Superior temporal gyrus (tissue), 1 donor: Measurements from ENCODE around the gene OR52M1.
A peak's percentile ranks its signal among the peaks of the same experiment; 100 is the strongest.
"Not testable (repeated sequence)": the region's sequence is repeated elsewhere in the genome, so short reads cannot be mapped to it uniquely, and the experiment has no call there.

ENCODE experiments used
- DNase-seq: peaks from one replicate; pipeline ENCODE4 v3.0.0-alpha.2; 2016; ENCODE audit errors: extremely low spot score

Gene OR52M1, protein sequence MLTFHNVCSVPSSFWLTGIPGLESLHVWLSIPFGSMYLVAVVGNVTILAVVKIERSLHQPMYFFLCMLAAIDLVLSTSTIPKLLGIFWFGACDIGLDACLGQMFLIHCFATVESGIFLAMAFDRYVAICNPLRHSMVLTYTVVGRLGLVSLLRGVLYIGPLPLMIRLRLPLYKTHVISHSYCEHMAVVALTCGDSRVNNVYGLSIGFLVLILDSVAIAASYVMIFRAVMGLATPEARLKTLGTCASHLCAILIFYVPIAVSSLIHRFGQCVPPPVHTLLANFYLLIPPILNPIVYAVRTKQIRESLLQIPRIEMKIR

DNA sequence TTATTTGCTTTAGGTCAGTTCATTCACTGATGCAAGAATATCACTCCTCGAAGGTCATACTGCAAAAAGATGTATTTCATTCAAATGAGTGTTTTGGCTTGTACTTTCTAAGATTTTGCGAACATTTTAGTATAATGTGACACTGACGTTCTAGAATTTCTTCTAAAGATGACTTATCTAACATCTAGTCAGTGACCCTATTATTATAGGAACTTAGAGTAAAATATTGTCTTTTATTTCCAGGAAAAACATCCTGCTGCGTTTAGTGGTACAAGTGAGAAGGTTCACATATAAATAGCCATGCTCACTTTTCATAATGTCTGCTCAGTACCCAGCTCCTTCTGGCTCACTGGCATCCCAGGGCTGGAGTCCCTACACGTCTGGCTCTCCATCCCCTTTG, at the start of gene OR52M1:
Gene OR52M1 (plus strand): TSS at position 301 of the 400 bp plus-strand sequence. CDS start 0 bp downstream, at position 301.
- no peak for DNase-seq

DNA sequence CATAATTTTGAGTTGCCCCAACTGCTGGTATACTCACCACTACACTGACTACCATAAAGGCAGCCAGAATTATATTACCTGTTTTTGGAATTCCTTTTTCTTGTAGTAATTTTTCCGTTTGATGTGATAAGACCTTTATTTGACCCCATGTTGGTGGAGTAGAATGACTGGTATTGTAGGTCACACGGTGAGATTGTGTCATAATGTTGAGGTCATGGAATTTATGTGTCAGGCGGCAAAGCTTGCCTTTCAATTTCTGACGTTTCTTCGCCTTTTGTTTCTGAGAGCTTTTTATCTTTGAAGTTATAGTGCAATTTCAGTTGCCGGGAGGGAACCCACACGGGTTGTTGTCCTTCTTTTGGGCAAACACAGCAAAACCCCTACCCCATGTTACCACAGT, 49.5 kb upstream of the OR52M1 start:
- no peak for DNase-seq

DNA sequence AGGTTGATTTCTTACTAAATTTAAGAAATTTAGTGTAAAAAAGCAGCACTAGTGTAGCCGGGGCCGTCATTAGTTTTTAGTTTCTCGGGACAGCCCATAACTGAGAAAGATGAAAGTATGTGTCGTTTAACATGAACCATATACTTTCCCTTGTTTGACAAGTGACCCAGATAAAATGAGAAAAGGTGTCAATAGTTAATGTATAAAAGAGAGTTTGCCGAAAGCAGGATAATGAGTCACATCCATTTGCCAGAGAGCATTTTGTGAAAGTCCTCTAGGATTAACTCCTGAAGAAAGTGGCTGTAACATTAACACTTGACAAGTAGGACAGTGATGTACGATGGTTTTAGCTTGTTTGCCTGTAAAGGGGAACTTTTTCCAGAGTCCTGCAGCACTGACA, 49.0 kb upstream of the OR52M1 start:
- DNase-seq, result no peak

DNA sequence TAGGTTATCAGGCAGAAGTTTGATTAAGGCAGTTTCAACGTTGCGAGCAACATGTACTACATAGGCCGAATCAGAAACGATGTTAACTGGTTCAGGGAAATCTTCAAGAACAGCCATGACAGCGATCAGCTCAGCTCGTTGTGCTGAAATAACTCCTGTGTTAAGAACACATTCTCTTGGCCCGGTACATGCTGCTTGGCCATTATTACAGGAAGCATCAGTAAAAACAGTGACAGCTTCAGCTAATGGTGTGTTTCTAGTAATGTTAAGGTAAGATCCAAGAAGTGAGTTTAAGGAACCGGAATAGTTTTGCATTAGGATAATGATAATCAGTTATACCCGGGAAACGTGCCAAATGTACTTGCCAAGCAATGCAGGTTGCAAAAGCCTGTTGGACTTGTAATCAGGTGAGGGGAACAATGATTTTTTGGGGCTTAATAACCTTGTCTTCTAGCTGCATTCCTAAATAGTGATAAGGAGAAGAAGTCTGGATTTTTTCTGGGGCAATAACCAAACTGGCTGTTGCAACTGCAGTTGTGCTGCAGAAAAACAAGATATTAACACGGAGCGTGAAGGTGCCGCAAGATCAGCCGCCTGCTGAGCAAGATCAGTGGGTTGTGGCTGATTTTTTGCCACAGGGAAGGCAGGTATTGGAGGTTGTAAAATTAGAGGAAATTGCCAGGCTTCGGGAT, 48.3 kb upstream of the OR52M1 start:
- no peak for DNase-seq

DNA sequence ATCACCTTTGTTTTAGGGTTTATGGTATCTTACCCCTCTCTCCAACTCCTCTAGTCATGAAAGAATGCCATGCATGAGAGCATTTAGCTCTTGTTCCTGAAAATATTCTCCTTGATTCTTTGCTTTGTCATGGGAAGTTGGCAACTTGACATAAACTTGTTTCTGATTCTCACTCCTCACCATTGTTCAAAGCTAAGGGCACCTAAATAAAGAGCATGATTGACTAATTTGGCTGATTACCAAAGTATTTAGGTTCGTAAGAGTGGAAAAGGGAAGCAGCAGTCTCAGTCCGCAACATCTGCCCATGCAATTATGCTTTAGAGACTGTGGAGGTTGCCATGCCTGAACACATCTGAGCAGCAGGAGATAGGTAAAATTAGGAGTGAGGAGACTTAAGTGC, 36.1 kb upstream of the OR52M1 start:
- no peak for DNase-seq

DNA sequence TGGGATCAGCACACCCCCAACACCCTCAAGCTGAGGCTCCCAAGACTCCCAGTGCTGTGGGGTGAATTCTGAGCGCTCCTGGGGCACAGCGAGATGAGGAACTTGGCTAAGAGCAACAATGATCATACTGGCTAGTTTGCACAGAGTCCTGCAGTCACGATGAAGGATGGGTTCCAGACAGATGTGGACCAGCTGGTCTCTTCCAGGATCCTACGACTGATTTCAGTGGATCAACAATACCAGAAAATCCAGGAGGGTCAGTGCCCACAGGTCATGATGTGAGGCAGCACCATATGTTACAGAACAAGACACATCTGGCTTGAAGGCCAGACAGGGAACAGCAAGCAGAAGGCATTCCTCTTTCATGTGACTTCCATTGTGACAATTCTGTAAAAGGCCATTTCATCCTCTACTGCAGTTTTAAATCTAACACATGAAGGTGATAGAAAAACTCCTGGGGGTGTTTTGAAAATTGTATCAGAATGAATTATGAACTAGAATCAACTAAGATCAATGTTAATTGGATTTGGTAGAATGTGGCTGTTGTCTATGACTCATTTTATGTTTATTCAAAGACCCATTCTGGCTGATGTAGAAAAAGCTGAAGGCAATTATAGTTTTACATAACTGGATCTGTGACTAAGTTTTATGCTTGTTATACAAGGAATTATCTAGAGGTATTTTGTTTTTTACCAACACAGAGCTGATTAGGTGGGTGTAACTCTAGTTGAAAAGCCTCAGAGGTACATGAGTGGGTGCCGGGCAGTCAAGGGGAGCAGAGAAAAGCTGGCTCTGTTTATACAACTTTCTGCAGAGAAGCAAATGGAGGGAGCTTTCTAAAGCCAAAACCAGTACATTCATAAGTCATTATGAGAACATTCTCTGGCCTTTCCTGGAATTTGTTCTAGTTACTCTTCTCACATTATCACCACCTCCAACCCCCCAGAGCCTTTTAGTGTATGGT, 33.4 kb upstream of the OR52M1 start:
- DNase-seq, result peak; percentile 59

DNA sequence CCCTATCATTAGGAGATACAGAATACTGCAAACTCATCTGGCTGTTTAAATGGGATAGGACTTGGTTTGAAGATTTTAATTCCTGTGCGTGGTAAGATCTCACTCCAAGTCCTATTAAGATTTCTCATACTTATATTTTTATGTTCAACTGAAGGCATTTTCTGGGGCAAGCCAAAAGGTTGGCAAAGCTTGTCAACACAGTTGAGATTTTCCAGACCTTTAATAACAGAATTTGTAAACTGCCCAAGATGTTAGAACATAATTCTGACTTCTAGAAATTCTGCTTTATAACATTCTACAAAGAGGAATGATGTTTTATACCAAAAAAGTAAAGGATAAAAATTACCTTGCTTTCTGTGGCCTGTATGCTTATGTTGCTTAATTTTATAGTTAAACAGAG, 30.8 kb upstream of the OR52M1 start:
- DNase-seq, result no peak

DNA sequence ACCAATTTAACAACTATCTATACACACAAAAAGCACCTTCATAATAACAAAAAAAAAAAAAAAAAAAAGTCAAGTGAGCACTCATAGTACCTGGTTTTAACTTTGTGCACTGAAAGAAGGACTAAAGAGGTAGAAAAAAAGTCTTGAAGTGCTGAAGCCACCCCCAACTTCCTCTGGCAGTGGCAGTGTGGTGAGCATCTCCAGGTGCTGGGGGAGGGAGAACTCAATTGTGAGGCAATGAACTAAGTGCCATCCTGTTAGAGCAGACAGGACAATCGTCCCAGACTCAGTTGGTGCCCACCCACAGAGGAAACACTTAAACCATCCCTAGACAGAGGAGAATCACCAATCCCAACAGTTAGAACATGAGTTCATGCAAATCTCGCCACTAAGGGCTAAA, 22.7 kb upstream of the OR52M1 start:
- DNase-seq, result no peak

DNA sequence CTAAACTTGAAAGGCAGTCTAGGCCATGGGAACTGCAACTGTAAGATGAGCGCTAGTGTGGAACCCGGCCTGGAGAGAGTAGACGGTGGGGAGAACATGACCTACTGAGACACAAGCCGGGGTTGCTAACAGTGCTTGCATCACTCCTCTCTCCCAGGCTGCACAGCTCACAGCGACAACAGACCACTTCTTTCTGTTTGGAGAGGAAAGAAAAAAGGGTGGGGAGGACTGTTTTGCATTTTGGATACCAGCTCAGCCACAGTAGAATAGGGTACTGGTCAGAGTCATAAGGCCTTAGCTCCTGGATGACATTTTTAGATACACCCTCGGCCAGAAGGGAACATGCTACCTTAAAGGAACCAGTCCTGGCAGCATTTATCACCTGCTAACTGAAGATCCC, 22.2 kb upstream of the OR52M1 start:
- DNase-seq, result no peak

DNA sequence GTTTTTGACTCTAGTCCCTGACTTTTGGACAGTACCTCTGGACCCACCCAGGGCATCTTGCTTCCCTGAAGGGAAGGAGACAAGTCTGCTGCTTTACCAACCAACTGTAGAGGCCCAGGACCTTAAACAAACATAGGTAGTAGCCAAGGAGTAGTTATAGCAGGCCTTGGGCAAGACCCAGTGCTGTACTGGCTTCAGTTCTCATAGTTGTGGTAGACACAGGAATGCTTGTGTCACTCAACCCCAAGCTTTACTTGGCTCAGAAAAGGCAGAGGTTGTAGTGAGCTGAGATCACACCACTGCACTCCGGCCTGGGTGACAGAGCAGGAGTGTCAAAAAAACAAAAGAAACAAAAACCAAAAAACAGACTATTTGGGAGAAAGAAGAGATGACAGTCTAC, 21.3 kb upstream of the OR52M1 start:
- no peak for DNase-seq

DNA sequence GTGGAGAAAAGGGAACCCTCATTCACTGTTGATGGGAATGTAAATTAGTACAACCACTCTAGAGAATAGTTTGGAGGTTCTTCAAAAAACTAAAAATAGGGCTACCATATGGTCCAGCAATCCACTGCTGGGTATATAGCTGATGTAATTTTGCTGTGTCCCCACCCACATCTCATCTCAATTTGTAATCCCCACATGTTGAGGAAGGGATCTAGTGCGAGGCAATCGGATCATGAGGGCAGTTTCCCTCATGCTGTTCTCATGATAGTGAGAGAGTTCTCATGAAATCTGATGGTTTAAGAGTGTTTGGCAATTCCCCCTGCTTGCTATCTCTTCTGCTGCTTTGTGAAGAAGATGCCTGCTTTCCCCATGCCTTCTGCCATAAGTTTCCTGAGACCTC, 17.1 kb upstream of the OR52M1 start:
- no peak for DNase-seq

DNA sequence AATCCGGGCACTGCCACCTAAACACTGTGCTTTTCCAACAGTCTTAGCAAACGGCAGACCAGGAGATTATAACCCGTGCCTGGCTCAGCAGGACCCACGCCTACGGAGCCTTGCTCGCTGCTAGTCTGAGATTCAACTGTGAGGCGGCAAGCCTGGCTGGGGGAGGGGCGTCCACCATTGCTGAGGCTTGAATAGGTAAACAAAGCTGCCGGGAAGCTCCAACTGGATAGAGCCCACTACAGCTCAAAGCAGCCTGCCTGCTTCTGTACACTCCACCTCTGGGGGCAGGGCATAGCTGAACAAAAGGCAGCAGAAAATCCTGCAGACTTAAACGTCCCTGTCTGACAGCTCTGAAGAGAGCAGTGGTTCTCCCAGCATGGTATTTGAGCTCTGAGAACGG, 13.3 kb upstream of the OR52M1 start:
- DNase-seq, result not testable (repeated sequence)

DNA sequence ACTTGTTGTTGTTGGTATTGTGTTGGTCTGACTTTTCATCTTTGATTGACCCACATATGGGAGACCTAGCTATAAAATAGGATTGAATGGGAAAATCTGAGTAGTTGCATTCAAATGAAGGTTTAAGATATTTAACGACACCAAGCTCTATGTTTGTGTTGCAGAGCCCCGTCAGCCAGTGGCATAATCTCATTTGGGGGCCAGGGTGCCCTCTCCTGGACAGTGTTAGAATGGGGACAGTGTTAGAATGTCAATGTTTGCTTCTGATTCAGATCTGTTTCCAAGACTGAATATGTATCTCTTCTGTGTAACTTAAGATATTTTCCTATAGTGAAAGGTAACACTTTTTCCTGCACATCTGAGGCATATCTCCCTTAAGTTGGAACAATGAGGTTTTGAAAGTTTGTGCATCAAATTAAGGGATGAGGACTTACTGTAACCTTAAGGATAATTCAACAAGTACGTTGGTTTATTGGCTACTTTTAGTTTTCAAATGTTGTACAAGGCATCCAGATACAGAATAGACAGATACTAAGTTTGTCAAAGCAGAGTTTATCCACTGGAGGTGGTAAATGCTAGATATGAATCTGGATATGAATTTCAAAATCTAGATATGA, 5.3 kb upstream of the OR52M1 start:
- DNase-seq, result peak; percentile 55

DNA sequence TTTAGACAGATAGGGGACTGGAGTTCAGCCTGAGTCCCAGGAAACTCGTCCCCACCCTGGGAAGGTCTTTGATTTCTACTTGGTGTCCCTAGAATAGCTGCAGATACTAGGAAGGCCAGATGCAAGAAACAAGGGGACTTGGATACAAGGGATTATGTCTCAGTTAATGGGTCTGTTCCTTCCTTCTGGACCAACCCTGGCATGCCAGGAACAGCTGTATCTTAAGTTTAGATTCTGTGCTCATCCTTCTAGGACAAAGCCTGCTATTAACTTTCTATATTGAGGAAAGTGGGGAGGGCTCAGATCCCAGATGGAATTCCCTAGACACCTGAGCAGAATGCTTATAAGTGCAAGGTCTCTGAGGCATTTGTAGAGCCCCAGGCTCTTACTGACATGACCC, 3.9 kb upstream of the OR52M1 start:
- no peak for DNase-seq

DNA sequence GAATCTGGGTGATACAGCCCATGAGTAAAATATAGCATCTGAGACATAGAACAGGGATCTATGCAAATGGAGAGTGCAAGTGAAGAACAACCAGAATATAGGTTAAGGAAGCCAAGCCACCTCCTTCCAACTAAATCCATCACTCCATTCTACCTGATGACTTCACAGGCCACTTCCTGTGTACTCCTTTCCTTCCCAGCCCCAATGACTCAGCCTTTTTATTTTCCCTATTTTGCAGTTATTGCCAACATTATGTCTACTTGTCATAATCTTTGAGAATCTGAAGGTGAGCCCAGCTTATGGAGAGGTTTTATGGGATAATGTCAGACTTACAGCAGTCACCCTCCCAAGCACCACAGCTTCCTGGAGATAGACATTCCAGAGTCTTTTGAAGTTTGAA, 1.4 kb upstream of the OR52M1 start:
- no peak for DNase-seq

DNA sequence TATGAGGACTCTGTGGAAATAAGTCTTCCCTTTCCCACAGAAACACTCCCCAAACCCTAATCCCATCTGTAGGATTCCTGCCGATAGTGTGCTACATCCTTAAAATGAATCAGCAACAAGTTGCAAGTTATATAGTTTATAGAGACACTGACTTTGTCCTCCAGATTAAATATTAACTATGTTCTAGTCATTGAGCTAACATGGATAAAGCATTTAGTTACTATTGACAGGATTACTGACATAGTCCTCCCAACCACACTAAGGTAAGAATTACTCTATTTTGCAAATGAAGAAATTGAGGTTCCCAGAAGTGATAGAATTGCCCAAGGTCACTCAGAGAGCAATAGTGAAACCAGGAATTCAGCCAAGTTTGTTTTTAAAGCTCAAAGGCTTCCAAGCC, 1.9 kb downstream of the OR52M1 start:
- DNase-seq, result no peak

DNA sequence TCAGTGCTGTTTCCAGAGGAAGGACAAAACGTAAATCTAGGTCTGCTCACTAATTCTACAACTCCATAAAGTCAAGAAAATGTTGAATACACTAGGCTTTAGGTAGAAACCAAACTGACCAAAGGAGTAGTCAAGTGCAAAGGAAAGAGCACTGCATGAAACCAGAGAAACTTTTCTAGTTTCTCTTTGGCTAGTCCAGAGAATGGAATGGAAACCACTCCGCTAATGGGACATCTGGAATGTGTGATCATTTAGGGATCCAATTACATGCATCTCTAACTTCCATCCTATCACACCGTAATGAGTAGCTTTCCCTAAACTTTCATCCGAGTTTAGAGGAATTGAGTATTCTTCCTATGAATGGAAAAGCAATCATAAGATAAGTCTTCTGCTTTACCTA, 2.4 kb downstream of the OR52M1 start:
- no peak for DNase-seq

DNA sequence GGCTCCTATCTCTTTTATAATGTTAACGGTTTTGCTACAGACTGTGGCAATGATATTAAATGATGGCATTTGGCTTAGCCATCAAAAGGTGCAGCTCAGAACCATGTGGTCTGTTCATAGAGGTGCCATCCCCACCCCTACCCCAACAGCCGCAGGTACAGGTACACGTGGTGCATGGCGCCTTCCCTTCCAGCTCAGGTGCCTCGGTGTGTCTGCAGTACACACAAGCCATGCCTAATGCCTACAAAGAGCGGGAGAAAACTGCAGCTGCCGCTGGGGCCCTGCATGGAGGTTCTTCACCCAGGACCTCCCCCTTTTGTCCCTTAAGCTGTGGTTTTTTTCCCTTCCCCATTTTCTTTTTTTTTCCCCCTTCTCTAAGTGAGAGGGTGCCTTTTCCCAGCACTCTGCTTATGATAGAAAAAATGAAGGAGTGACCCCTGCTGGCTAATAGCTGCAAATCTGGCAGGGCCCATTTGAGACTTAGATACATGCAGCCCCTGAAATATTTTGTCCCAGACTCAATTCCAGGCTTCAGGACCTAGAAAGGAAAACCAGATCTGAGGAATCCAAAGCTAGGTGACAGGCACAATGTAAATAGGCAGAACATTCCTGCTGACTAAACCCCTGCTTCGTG, 6.5 kb downstream of the OR52M1 start:
- DNase-seq, result no peak

DNA sequence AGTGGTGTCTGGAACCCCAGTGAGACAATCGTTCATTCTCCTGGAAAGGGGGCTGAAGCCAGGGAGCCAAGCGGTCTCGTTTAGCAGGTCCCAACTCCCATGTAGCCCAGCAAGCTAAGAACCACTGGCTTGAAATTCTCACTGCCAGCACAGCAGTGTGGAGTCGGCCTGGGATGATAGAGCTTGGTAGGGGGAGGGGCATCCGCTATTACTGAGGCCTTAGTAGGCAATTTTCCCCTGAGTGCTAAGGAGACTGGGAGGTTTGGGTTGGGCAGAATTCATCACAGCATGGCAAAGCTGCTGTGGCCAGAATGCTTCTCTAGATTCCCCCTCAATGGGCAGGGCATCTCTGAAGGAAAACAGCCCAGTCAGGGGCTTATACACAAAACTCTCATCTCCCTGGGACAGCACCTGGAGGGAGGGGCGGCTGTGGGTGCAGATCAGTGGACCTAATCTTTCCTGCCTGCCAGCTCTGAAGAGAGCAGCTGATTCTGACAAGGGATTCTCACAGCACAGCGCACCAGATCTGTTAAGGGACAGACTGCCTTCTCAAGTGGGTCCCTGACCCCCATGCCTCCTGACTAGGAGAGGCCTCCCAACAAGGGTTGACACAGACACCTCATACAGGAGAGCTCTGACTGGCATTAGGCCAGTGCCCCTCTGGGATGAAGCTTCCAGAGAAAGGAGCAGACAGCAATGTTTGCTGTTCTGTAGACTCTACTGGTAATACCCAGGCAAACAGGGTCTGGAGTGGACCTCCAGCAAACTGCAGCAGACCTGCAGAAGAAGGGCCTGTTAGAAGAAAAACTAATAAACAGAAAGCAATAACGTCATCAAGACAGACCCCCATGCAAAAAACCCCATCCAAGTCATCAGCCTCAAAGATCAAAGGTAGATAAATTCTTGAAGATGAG, 14.8 kb downstream of the OR52M1 start:
- DNase-seq, result no peak

DNA sequence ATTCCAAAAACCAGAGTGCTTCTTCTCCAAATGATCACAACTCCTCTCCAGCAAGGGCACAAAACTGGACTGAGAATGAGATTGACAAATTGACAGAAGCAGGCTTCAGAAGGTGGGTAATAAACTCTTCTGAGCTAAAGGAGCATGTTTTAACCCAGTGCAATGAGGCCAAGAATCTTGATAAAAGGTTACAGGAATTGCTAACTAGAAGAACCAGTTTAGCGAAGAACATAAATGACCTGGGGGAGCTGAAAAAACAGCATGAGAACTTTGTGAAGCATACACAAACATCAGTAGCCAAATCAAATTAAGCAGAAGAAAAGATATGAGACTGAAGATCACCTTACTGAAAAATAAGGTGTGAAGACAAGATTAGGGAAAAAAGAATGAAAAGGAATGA, 15.5 kb downstream of the OR52M1 start:
- no peak for DNase-seq
